ENCODE measurements around the gene TCP11L2.

GRCh38 chr12:106280106-106280505 is 22.4 kb upstream of the TCP11L2 start:
- TF ChIP-seq, protein P1, sequence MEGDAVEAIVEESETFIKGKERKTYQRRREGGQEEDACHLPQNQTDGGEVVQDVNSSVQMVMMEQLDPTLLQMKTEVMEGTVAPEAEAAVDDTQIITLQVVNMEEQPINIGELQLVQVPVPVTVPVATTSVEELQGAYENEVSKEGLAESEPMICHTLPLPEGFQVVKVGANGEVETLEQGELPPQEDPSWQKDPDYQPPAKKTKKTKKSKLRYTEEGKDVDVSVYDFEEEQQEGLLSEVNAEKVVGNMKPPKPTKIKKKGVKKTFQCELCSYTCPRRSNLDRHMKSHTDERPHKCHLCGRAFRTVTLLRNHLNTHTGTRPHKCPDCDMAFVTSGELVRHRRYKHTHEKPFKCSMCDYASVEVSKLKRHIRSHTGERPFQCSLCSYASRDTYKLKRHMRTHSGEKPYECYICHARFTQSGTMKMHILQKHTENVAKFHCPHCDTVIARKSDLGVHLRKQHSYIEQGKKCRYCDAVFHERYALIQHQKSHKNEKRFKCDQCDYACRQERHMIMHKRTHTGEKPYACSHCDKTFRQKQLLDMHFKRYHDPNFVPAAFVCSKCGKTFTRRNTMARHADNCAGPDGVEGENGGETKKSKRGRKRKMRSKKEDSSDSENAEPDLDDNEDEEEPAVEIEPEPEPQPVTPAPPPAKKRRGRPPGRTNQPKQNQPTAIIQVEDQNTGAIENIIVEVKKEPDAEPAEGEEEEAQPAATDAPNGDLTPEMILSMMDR (IDR thresholded peaks at IDR 0.05): no peak
- no peak for TF ChIP-seq POLR2A (IDR thresholded peaks at IDR 0.05)

Data from testis (tissue), 2 donors.